ENCODE measurements around the gene SPTBN5.

Gene SPTBN5

DNA sequence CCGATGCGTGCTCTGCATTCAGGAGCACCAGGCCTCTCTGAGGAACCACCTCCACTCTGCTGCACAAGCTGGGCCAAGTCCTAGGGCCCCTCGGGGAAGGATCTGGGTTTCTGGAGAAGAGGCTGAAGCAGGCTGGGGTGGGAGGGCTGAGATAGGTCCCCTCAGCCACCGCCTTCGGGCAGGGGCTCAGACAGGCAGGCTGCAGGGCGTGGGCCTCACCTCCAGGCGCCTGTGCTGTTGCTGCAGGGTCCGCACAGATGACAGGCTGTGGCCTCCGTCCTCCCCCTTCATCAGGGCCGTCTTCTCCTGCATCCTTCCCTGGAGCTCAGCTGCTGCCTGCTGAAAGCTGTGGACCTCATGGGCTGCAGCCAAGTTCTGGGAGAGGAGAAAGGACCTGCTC, 40.0 kb downstream of the SPTBN5 start:
- H3K4me3 ChIP-seq (ENCODE audit: low read depth, low read length): no peak overlapping the region
- no peak for DNase-seq (ENCODE audit: low read depth)

DNA sequence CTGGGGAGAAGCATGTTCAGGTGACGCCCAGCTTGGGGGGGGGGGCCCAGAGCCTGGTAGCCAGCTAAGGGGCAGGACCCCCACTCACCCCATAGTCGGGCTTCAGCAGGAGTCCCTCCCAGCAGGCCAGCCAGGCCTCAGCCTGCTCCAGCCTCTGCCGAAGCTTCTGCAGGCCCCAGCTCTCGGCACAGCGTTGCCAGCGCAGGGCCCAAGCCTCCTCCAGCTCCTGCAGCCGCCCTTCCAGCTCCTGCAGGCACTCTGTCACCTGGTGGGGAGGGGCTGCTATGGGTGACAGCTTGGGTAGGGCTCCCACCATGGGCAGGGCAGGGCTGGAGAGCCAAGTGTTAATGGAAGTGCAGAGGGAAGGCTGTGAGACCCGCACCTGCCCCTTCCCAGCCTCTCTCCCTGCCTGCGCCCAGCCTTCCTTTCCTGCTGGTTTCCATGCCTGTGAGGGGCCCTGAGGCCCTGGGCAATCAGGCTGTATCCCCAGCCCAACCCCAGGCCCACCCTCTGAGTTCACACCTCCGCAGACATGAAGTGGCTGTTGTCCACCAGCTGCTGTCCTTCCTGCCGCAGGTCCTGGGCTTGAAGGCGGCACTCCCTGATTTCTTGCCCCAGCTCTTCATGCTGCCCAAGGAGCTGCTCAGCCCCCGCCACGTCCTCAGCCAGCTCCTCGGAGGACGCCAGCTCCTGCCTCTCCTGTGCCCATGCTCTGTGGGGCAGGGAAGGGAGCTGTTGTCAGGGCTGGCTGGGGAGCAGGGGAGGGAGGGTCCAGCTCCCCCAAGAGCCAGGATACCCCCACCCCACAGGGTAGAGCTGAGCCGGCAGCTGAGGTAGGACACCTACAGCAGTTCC, 40.9 kb downstream of the SPTBN5 start:
- no peak for DNase-seq (ENCODE audit: low read depth)
- no peak overlapping the region for H3K4me3 ChIP-seq (ENCODE audit: low read depth, low read length)

DNA sequence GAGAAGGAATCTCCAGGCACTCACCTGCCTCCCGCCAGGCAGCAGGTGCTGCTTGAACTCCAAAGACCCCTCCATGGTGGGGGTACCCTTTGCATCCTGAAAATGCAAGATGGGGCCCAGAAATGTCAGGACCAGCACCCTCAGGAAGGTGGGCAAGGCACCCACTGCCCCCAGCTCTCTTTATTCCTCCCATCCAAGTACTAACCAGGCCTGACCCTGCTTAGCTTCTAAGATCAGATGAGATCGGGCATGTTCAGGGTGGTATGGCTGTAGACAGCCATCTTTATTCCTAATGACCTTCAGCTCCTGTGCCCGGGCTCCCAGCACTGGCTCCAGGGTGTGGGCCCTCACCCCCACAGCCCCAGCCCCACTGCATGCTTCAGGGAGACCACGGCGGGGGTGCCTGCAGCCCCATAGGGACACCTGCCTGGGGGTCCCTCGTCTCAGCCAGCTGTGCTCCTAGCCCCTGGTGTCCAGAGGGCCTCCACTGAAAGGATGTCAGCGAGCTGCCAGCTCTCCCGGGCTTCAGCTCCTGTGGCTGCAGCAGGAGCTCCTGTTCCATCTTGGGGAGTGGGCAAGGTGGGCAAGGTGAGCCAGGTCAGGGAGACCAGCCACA, 42.0 kb downstream of the SPTBN5 start:
- H3K4me3 ChIP-seq (ENCODE audit: low read depth, low read length): no peak overlapping the region
- DNase-seq (ENCODE audit: low read depth): no peak

DNA sequence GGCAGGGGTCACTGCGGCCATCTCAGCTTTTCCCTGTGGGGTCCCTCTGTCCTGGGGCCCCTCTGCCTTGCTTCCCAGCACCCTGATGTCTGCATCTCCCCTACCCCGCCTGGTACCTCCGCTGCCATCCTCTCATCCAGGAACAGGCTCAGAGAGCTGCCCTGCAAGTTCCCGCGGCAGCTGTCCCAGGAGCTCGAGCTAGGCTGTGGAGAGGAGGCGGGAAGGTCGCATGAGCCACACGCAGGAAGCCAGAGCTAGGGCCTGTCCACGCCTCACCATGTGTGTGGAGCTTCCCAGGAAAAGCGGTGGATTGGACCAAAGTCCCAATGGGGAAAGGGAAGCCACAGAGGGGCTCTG, 42.7 kb downstream of the SPTBN5 start:
- H3K4me3 ChIP-seq (ENCODE audit: low read depth, low read length): no peak overlapping the region
- no peak for DNase-seq (ENCODE audit: low read depth)

DNA sequence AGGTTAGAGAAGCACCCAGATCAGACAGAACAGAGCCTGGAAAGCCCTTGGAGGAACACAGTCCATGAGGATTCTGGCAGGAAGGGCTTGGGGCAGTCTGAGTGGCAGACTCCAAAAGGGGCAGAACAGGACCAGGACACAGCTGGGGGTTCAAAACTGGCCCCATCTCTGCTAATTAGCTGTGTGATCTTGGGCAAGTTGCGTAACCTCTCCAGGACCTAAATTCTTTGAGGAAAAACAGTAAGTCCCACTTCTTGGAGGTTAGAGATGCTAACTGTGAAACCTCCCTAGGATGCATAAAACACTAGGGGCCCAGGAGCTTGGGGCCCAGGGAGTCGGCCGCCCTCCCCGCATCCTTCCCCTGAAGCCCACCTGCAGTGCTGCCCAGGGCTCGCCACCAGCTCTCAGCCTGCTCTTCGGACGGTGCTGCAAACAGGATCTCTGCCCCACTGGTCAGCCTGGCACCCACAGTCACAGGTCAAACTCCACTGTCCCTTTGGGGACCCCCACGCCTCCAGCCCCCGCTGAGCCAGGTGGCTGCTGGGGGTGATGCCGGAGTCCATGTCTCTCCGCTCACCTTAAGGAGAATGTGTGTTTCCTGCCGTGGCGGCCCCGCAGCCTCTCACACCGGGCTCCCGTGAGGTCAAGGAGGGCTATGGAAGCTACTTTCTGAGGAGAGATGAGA, 43.2 kb downstream of the SPTBN5 start:
- H3K4me3 ChIP-seq (ENCODE audit: low read depth, low read length): no peak overlapping the region
- DNase-seq (ENCODE audit: low read depth): no peak

DNA sequence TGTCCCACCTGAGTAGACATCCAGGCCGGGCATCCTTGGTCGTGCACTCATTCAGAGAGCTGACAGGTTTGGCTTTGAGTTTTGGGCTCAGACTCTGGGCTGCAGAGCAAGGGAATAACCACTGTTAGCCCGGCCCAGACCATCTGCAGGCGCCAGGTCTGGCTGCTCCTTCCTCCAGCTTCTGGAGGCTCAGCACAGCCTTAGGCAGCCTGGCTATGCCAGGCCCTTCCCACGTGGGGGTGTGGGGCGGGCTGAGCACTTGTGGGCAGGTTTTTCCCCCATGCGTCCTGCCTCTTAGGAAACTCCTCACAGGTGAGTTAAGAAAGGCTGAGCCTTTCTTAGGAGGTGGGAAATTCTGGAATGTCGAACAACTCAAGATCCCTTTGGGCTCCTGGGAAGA, 44.0 kb downstream of the SPTBN5 start:
- DNase-seq (ENCODE audit: low read depth): no peak
- no peak overlapping the region for H3K4me3 ChIP-seq (ENCODE audit: low read depth, low read length)

DNA sequence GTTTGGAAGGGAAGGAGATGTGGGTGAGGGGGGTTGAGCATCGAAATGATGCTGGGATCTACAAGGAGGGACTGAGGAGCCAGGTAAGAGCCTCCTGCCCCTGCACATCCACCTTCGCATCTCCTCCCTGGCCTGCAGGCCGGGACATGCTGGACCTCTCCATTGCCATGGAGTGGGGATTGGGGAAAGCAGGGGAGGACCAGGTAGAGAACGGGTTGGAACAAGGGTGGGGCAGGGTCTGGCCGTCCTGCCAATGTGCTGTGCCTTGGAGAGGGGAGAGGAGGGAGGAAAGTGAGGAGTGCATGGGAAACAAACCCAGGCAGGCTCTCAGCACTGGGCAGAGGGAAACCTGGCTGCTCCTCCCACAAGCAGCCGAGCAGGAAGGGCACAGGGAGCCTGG, 44.6 kb downstream of the SPTBN5 start:
- no peak overlapping the region for H3K4me3 ChIP-seq (ENCODE audit: low read depth, low read length)
- no peak for DNase-seq (ENCODE audit: low read depth)

DNA sequence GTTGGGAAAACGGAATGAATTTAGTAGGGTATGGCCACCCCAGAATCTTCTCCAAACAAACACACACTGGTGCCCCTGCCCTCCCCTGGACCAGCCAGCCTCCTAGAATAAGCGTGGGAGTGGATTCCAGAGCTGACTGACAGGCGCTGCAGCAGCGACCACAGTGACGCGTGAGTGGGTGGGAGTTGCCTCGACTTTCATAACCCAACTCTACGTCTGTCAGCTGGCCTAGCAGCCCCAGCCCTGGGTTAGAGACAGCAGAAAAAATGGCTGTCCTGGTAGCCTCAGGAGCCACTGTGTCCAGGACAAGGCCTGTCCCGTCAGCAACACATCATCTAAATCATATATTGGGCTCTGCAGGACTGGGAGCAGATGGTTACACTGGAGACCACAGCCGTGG, 45.2 kb downstream of the SPTBN5 start:
- DNase-seq (ENCODE audit: low read depth): no peak
- no peak overlapping the region for H3K4me3 ChIP-seq (ENCODE audit: low read depth, low read length)

DNA sequence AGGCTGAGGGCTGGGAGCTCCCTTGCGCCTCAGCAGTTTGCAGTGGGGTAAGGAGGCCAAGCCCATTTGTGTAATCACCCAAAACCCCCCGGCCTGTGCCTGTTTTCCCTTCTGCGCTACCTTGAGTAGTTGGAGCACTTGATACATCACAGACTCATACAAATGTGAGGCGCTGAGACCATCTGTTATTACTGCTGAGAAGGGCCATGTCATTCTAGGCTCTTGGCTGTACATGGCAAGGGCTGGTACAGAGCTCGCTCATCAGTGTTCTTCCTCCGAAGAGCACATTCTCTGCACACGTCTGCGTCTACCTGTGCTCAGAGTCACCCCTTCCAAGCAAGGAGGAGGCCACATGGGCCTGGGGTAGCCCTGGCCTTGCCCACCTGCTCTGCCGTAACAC, 45.9 kb downstream of the SPTBN5 start:
- no peak for DNase-seq (ENCODE audit: low read depth)
- H3K4me3 ChIP-seq (ENCODE audit: low read depth, low read length): no peak overlapping the region

DNA sequence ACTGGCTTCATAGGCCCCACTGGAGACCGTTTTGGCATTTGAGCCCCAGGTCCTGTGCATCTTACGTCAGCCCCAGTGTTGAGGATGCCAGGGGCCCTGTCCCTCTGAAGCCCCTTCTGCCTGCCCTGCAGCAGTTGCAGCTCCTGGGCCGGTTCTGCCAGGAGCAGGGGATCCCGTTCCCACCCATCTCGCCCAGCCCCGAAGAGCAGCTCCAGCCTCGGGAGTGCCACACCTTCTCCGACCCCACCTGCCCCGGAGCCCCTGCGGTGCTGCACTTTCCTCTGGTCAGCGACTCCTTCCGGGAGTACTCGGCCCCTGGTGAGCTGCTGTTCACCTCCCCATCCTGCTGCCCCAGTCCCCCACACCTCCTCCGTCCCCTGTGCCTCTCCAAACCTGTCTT, 46.6 kb downstream of the SPTBN5 start:
- DNase-seq (ENCODE audit: low read depth): no peak
- H3K4me3 ChIP-seq (ENCODE audit: low read depth, low read length): no peak overlapping the region

DNA sequence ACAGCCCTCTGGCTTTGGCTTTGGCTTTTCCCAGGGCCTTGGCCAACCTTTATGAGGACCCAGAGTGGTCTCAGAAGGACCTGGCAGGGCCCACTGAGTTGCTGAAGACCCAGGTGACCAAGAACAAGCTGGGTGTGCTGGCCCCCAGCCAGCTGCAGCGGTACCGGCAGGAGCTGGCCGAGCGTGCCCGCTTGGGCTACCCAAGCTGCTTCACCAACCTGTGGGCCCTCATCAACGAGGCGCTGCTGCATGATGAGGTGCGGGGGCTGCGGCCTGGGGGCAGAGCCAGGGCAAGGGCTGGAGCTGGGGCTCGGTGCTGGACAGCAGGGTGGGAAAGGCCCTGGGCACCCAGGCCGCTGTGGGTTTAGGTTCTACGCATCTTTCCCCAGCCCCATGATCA, 49.0 kb downstream of the SPTBN5 start:
- no peak for DNase-seq (ENCODE audit: low read depth)
- no peak overlapping the region for H3K4me3 ChIP-seq (ENCODE audit: low read depth, low read length)

DNA sequence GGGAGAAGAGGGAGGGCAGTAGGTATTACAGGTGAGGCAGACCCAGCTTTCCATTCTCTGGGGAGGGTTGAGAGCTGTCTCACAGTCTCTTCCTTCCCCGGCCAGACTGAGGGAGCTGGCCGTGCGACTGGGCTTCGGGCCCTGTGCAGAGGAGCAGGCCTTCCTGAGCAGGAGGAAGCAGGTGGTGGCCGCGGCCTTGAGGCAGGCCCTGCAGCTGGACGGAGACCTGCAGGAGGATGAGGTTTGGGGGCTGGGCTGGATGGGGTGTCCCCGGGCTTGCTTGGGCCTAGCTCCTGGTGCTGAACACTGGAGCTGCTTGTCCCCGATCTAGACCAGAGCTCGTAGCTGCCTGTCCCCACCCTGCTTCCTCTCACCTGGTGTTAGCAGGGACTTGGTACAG, 50.3 kb downstream of the SPTBN5 start:
- no peak overlapping the region for H3K4me3 ChIP-seq (ENCODE audit: low read depth, low read length)
- DNase-seq (ENCODE audit: low read depth): no peak

DNA sequence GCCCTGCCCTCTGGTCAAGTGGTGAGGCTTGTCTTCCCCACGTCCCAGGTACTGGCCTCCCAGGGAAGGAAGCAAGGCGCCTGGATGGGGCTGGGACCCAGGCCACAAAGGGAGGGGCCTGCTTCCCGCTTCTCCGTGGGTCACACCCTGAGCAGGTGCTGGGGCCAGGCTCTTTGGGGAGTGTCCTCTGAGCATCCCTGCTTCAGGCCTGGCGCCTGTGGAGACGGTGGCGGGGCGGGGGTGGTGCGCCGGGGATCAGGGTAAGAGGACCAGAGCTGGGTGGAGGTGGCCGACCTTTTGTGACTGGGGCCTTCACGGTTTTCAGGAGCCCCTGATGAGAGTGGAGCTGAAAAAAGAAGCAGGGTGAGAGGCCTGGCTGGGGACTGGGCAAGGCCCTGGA, 51.6 kb downstream of the SPTBN5 start:
- DNase-seq (ENCODE audit: low read depth): no peak
- H3K4me3 ChIP-seq (ENCODE audit: low read depth, low read length): no peak overlapping the region

DNA sequence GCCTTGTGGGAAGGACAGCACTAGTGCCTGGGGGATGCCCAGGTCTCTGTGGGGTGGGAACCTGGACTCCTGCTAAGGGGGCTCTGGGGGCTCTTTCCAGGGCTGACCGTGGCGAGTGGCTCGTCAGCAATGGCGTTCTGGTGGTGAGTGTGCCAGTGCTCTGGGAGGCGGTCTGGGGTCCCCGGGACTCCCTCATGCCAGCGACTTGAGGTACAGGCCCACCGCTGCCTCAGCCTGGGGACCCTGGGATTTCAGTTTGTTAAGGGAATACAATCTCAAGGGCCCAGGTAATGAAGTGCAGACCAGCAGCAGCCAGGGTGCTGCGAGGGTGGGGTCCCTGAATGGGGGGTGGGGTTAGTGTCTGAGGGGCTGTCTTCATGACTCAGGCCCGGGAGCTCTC, 52.7 kb downstream of the SPTBN5 start:
- H3K4me3 ChIP-seq (ENCODE audit: low read depth, low read length): no peak overlapping the region
- no peak for DNase-seq (ENCODE audit: low read depth)

DNA sequence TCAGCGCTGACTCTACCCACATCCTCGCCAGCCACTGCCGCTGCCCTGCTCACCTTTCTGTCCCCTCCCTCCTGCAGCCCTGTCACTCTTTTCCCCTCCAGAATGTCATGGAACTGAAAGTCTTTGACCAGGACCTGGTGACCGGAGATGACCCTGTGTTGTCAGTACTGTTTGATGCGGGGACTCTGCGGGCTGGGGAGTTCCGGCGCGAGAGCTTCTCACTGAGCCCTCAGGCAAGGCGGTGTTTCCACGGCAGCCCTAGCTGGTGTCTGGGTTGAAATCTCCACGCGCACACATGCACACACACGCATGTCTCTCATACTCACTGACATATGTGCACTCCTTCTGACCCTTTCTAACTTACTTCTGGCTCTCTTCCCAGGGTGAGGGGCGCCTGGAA, 53.2 kb downstream of the SPTBN5 start:
- no peak overlapping the region for H3K4me3 ChIP-seq (ENCODE audit: low read depth, low read length)
- no peak for DNase-seq (ENCODE audit: low read depth)

DNA sequence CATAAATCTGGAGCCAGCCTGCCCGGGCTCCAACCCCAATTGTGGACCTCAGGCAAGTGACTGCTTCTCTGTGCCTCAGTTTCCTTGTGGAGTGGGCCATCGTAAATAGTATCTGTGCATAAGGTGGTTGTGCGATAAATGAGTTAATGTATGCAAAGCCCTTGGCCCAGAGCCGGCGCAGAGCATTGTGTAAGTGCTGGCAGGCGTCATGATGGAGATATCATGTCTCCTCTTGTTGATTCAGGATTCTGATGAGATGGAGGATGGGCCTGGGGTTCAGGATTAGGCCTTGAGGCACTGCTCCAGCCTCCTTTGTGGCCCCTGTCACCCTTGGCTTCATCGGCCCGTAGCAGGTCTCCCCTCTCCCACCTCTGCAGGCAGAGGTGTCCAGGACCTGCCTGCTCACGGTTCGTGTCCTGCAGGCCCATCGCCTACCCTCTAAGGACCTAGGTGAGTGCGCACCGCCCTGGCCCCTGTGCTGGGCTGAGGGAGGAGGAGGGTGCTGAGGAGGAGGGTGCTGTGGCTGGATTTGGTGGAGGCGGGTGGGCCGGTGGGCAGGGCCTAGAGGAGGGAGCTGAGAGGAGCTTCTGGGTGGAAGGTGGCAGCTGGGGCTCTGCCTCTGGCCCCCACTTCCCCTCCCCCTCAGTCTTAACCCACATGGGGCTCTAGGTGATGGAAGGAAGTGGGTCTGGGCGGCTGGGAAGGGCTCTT, 53.9 kb downstream of the SPTBN5 start:
- DNase-seq (ENCODE audit: low read depth): no peak
- no peak overlapping the region for H3K4me3 ChIP-seq (ENCODE audit: low read depth, low read length)

DNA sequence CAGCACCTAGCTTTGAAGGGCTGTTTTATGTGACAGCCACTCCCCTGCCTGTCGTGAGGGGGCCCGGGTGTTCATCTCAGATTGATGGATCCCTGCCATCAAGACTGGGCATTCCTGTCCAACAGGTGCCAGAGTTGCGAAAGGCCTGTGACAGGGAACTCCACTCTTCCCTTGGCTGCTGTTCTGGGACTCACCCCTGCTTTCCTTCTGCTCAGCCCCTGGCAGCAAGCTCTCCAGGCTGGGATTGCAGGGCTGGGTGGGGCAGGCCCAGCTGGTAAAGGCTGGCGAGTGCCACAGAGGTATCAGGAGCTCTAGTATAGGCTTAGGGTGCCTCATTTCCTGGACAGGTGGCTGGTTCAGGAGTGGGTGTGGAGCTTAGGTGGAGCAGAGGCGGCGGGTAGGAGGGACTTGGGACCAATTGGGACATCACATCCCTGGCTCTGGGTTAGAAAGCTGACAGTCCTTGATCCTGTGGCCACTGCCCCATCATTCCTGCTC, 55.4 kb downstream of the SPTBN5 start, which contains the start of gene PLA2G4B:
Gene PLA2G4B (plus strand): TSS at position 448 of the 498 bp plus-strand sequence. CDS start 67 bp downstream, outside the sequence.
- no peak within 1 kb of the TSS for H3K4me3 ChIP-seq (ENCODE audit: low read depth, low read length)
- DNase-seq (ENCODE audit: low read depth): no peak

DNA sequence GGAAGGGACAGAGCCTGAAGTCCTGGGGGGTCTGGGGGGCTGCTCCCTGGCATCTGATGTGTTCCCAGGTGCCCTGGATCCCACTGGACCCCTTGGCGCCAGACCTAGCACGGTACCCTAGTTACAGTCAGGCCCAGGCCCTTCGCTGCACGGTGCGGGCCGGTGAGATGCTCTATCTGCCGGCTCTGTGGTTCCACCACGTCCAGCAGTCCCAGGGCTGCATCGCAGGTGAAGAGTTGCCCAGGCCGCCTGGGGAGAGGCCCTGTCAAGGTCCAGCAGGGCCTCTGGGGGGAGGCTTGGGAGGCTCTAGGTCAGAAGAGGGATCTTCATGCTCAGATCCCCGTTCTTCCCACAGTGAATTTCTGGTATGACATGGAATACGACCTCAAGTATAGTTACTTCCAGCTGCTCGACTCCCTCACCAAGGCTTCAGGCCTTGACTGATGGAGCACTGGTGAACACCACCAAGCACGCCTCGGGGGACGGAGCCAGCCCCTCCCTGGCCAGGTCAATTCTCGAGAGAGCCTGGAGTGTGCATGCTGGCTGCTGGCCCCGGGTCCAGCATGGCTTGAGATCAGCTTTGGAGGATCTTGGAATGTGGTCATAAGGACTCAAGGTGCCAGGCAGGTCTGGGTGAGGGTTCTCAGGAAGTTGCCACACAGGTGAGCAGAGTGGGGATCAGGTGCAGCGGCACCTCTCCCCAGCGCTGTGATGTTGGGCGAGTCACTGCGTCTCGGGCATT, 57.0 kb downstream of the SPTBN5 start:
- H3K4me3 ChIP-seq (ENCODE audit: low read depth, low read length): no peak overlapping the region
- no peak for DNase-seq (ENCODE audit: low read depth)

DNA sequence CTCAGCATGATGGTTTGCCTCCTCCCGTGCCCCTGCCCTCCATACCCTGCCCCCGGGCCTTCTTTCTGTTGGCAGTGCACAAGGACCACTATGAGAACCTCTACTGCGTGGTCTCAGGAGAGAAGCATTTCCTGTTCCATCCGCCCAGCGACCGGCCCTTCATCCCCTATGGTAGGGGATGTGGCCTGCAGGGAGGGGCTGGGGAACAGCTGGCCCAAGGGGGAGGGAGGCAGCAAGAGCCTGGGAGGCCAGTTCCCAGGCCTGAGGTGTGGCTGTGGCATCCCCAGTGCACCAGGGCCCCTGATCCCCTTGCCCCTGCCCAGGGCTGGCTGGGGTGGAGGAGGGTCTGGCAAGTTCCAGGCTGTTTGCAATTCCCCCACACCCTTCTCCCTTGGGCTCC, 57.8 kb downstream of the SPTBN5 start:
- no peak for DNase-seq (ENCODE audit: low read depth)
- H3K4me3 ChIP-seq (ENCODE audit: low read depth, low read length): no peak overlapping the region

Measured in skeletal muscle cell (primary cell).